ENCODE results near the gene SPTA1. TPM values are rescaled to one million over a fixed set of nuclear protein-coding genes. Genes with fewer than 3 reads are reported as not detected.
"Not testable (repeated sequence)": the region's sequence is repeated elsewhere in the genome, so short reads cannot be mapped to it uniquely, and the experiment has no call there.

Gene SPTA1
- total and polyA plus RNA-seq, 4 donors = 0.02 to 21.1 (median 0.24) TPM

DNA sequence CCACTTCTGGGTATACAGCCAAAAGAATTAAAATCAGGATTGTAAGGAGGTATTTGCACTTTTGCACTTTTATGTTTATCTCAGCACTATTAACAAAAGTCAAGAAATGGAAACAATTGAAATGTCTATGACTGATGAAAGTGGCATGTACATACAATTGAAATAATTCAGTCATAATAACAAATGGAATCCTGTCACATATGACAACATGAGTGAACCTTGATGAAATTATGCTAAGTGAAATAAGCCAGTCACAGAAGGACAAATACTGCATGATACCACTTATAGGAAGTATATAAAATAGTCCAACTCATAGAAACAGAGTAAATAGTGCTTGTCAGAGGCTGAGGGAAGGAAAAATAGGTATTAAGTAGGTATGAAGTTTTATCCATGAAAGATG, 3.4 kb upstream of the SPTA1 start:
- H3K36me3 ChIP-seq (ENCODE audit: control insufficient read depth in 4 of 4, insufficient read depth in 4 of 4, low read length in 4 of 4) = no peaks in the 10 kb centered on the region
- DNase-seq (no peak), ATAC-seq (ENCODE audit: insufficient read depth, low FRiP score) (no peak)
- peaks cover 0 to under 1% (median 0%) of the 10 kb centered on the region in 4 donors for H3K9me3 ChIP-seq (ENCODE audit: control insufficient read depth in 4 of 4, insufficient read depth in 3 of 4, low read length in 3 of 4)
- H3K9ac ChIP-seq (ENCODE audit: insufficient read depth in 1 of 2, low read length in 2 of 2) = no peak overlapping the region
- no peak overlapping the region for H3K27ac ChIP-seq (ENCODE audit: low read depth in 1 of 2, low read length in 1 of 2)
- no peaks in the 10 kb centered on the region for H3K4me1 ChIP-seq (ENCODE audit: control insufficient read depth in 5 of 5, insufficient read depth in 5 of 5, low read length in 5 of 5)
- H3K27me3 ChIP-seq (ENCODE audit: control insufficient read depth in 3 of 3, insufficient read depth in 3 of 3, low read length in 2 of 3) = no peaks in the 10 kb centered on the region
- TF ChIP-seq, protein P1, sequence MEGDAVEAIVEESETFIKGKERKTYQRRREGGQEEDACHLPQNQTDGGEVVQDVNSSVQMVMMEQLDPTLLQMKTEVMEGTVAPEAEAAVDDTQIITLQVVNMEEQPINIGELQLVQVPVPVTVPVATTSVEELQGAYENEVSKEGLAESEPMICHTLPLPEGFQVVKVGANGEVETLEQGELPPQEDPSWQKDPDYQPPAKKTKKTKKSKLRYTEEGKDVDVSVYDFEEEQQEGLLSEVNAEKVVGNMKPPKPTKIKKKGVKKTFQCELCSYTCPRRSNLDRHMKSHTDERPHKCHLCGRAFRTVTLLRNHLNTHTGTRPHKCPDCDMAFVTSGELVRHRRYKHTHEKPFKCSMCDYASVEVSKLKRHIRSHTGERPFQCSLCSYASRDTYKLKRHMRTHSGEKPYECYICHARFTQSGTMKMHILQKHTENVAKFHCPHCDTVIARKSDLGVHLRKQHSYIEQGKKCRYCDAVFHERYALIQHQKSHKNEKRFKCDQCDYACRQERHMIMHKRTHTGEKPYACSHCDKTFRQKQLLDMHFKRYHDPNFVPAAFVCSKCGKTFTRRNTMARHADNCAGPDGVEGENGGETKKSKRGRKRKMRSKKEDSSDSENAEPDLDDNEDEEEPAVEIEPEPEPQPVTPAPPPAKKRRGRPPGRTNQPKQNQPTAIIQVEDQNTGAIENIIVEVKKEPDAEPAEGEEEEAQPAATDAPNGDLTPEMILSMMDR (IDR thresholded peaks at IDR 0.05; ENCODE audit: control extremely low read depth, extremely low read depth) = no peak
- H3K4me3 ChIP-seq = no peak overlapping the region

DNA sequence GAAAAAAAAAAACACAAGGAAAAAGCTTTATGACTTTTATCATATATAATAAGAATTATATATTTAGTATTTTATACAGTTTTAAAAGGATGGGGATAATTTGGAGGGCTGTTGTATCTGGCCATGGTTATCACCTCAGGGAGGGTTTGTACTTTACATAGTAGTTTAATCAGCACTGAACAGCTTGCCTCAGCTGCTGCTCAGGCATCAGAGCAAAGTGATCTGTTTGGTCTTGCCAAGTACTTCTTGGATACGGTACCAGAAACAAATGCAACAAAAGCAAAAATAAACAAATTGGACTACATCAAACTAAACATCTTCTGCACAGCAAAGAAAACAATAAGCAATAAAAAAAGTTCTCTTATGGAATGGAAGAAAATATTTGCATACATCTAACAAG, 2.6 kb upstream of the SPTA1 start:
- Histone ChIP-seq H3K9me3 (ENCODE audit: control insufficient read depth in 4 of 4, insufficient read depth in 3 of 4, low read length in 3 of 4) (no peaks in the 10 kb centered on the region), H3K36me3 (ENCODE audit: control insufficient read depth in 4 of 4, insufficient read depth in 4 of 4, low read length in 4 of 4) (no peaks in the 10 kb centered on the region), H3K27ac (ENCODE audit: low read depth in 1 of 2, low read length in 1 of 2) (no peak overlapping the region), H3K9ac (ENCODE audit: insufficient read depth in 1 of 2, low read length in 2 of 2) (no peak overlapping the region), H3K4me1 (ENCODE audit: control insufficient read depth in 5 of 5, insufficient read depth in 5 of 5, low read length in 5 of 5) (no peaks in the 10 kb centered on the region), H3K4me3 (no peak overlapping the region), H3K27me3 (ENCODE audit: control insufficient read depth in 3 of 3, insufficient read depth in 3 of 3, low read length in 2 of 3) (no peaks in the 10 kb centered on the region)
- DNase-seq = peak in 1 of 3 donors; percentile 16
- ATAC-seq (ENCODE audit: insufficient read depth, low FRiP score) = no peak
- 53 to 67% methylated on average over 1 of the region's 1 CpG for WGBS, 2 donors
- TF ChIP-seq, protein P1 (IDR thresholded peaks at IDR 0.05; ENCODE audit: control extremely low read depth, extremely low read depth) = no peak

DNA sequence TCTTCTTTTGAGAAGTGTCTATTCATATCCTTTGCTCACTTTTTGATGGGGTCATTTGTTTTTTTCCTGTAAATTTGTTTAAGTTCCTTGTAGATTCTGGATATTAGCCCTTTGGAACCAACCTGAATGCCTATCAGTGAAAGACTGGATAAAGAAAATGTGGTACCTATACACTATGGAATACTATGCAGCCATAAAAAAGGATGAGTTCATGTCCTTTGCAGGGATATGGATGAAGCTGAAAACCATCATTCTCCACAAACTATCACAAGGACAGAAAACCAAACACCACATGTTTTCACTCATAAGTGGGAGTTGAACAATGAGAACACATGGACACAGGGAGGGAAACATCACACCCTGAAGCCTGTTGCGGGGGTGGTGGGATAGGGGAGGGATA, 1.8 kb upstream of the SPTA1 start:
- H3K36me3 ChIP-seq (ENCODE audit: control insufficient read depth in 4 of 4, insufficient read depth in 4 of 4, low read length in 4 of 4); H3K4me1 ChIP-seq (ENCODE audit: control insufficient read depth in 5 of 5, insufficient read depth in 5 of 5, low read length in 5 of 5); H3K27ac ChIP-seq (ENCODE audit: low read depth in 1 of 2, low read length in 1 of 2); H3K9ac ChIP-seq (ENCODE audit: insufficient read depth in 1 of 2, low read length in 2 of 2); H3K4me3 ChIP-seq; ATAC-seq (ENCODE audit: insufficient read depth, low FRiP score); DNase-seq; H3K9me3 ChIP-seq (ENCODE audit: control insufficient read depth in 4 of 4, insufficient read depth in 3 of 4, low read length in 3 of 4); H3K27me3 ChIP-seq (ENCODE audit: control insufficient read depth in 3 of 3, insufficient read depth in 3 of 3, low read length in 2 of 3): not testable (repeated sequence)
- 93 to 96% methylated on average over 1 of the region's 1 CpG for WGBS, 2 donors

DNA sequence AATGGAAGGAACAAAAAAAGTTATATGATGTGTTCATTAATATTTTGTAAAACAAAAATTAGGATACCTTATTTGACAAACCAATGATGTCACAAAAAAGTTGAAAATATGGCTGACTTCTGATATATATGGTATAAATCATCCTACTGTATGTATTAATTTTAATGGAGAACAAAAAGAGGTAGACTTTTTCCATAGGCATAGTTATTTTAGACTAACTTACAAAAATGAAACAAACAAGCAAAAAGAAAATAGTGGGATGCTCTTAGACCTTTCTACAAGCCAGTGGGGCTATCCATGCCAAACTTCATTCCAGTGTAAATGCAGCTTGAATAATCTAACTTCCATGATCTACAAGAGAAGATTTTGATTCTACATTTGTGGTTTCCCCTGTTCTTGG, 522 bp upstream of the SPTA1 start:
- H3K4me3 ChIP-seq = no peak overlapping the region
- H3K4me1 ChIP-seq (ENCODE audit: control insufficient read depth in 5 of 5, insufficient read depth in 5 of 5, low read length in 5 of 5) = no peaks in the 10 kb centered on the region
- no peak overlapping the region for H3K27ac ChIP-seq (ENCODE audit: low read depth in 1 of 2, low read length in 1 of 2)
- H3K36me3 ChIP-seq (ENCODE audit: control insufficient read depth in 4 of 4, insufficient read depth in 4 of 4, low read length in 4 of 4) = no peaks in the 10 kb centered on the region
- no peak overlapping the region for H3K9ac ChIP-seq (ENCODE audit: insufficient read depth in 1 of 2, low read length in 2 of 2)
- TF ChIP-seq, protein P1 (IDR thresholded peaks at IDR 0.05; ENCODE audit: control extremely low read depth, extremely low read depth) = no peak
- no peak for ATAC-seq (ENCODE audit: insufficient read depth, low FRiP score)
- no peaks in the 10 kb centered on the region for H3K27me3 ChIP-seq (ENCODE audit: control insufficient read depth in 3 of 3, insufficient read depth in 3 of 3, low read length in 2 of 3)
- H3K9me3 ChIP-seq (ENCODE audit: control insufficient read depth in 4 of 4, insufficient read depth in 3 of 4, low read length in 3 of 4) = no peaks in the 10 kb centered on the region
- no peak for DNase-seq

All from lung (tissue), 12 donors.